HepG2 (cell line): Measurements from ENCODE around the gene PRKCE. TPM values are rescaled to one million over a fixed set of nuclear protein-coding genes. Genes with fewer than 3 reads are reported as not detected.

ENCODE experiments used
- BHLHE40 ChIP-seq: IDR thresholded peaks from 2 replicates; pipeline ENCODE4 v1.6.1; 2011; ENCODE audit warnings: low read length, improper control_type of control experiment
- DNMT3B ChIP-seq: conservative IDR thresholded peaks from 2 replicates; pipeline ENCODE4 v1.6.1; 2016; ENCODE audit warnings: missing biosample characterization, control low read depth
- FOXC1 ChIP-seq: sonication (generic); formaldehyde crosslinking; IDR thresholded peaks from 2 replicates; pipeline ENCODE4 v1.8.0; 2022; ENCODE audit warnings: mild to moderate bottlenecking, missing genetic modification reagents, borderline replicate concordance
- GPBP1L1 ChIP-seq: sonication (generic); formaldehyde crosslinking; IDR thresholded peaks from 2 replicates; pipeline ENCODE4 v1.5.0; 2020; ENCODE audit warnings: mild to moderate bottlenecking, missing genetic modification reagents
- HOXA5 ChIP-seq: sonication (generic); formaldehyde crosslinking; IDR thresholded peaks from 2 replicates; pipeline ENCODE4 v1.4.0; 2020; ENCODE audit warnings: missing genetic modification reagents
- IRF9 ChIP-seq: sonication (generic); formaldehyde crosslinking; IDR thresholded peaks from 2 replicates; pipeline ENCODE4 v1.8.0; 2022; ENCODE audit warnings: missing genetic modification reagents, mild to moderate bottlenecking, borderline replicate concordance
- KAT8 ChIP-seq: IDR thresholded peaks from 2 replicates; pipeline ENCODE4 v1.6.1; 2016; ENCODE audit warnings: missing genetic modification reagents, missing compliant biosample characterization
- PHF20 ChIP-seq: sonication (generic); formaldehyde crosslinking; IDR thresholded peaks from 2 replicates; pipeline ENCODE4 v1.5.0; 2020; ENCODE audit warnings: mild to moderate bottlenecking, missing genetic modification reagents
- RXRB ChIP-seq: IDR thresholded peaks from 2 replicates; pipeline ENCODE4 v1.6.1; 2016; ENCODE audit warnings: borderline replicate concordance, missing genetic modification reagents, missing compliant biosample characterization
- SIN3B ChIP-seq: fragments of 150-350 bp; IDR thresholded peaks from 2 replicates; pipeline ENCODE4 v1.6.1; 2014; ENCODE audit warnings: low read length
- SMC3 ChIP-seq: IDR thresholded peaks from 2 replicates; pipeline ENCODE4 v1.6.1; 2011; ENCODE audit warnings: low read length, improper control_type of control experiment
- polyA plus RNA-seq, 8 experiments: library from polyadenylated mRNA; depleted of rRNA in 3 of 8; stranded (reverse) in 7 of 8; unstranded in 1 of 8; fragments of >200 nt; fragmentation: Illumina TruSeq in 4 of 8; extraction: Trizol in 4 of 8; gene quantifications; 2 replicates each; pipeline versions ENCODE4 v1.2.1 to v1.2.3, GENCODE V29; 2011 to 2016; ENCODE audit warnings: low read depth in 4 of 8, missing spikeins in 1 of 8, mixed read lengths in 1 of 8; ENCODE audit not compliant: insufficient read depth in 1 of 8
- total RNA-seq, 5 experiments: library from RNA; depleted of rRNA; stranded (reverse); fragments of >200 nt; fragmentation: Illumina TruSeq; extraction: Trizol; gene quantifications; 2 replicates each; pipeline ENCODE4 v1.2.3, GENCODE V29; 2016; ENCODE audit warnings: low read depth in 1 of 5
- TF ChIP-seq, protein P1 (sequence below): conservative IDR thresholded peaks from 2 replicates; pipeline ENCODE4 v1.6.1; 2018; ENCODE audit warnings: missing genetic modification reagents
- TF ChIP-seq, protein P2 (sequence below): sonication (generic); formaldehyde crosslinking; IDR thresholded peaks from 2 replicates; pipeline ENCODE4 v1.9.0; 2022; ENCODE audit warnings: missing genetic modification reagents, mild to moderate bottlenecking, borderline replicate concordance
- TF ChIP-seq, protein P3 (sequence below): sonication (generic); formaldehyde crosslinking; IDR thresholded peaks from 2 replicates; pipeline ENCODE4 v1.9.0; 2021; ENCODE audit warnings: missing genetic modification reagents, borderline replicate concordance
- TF ChIP-seq, protein P4 (sequence below): sonication (generic); formaldehyde crosslinking; IDR thresholded peaks from 2 replicates; pipeline ENCODE4 v1.4.0; 2020; ENCODE audit warnings: missing genetic modification reagents
- TF ChIP-seq, protein P5 (sequence below): sonication (generic); formaldehyde crosslinking; IDR thresholded peaks from 2 replicates; pipeline ENCODE4 v1.8.1; 2023; ENCODE audit warnings: mild to moderate bottlenecking, moderate library complexity, missing genetic modification reagents

PRKCE gene
- total and polyA plus RNA-seq, 2 of the 13 experiments (the other 11 are each of a cell fraction or from before 2014, with no cell fraction given), result 1.0 to 3.9 TPM

DNA sequence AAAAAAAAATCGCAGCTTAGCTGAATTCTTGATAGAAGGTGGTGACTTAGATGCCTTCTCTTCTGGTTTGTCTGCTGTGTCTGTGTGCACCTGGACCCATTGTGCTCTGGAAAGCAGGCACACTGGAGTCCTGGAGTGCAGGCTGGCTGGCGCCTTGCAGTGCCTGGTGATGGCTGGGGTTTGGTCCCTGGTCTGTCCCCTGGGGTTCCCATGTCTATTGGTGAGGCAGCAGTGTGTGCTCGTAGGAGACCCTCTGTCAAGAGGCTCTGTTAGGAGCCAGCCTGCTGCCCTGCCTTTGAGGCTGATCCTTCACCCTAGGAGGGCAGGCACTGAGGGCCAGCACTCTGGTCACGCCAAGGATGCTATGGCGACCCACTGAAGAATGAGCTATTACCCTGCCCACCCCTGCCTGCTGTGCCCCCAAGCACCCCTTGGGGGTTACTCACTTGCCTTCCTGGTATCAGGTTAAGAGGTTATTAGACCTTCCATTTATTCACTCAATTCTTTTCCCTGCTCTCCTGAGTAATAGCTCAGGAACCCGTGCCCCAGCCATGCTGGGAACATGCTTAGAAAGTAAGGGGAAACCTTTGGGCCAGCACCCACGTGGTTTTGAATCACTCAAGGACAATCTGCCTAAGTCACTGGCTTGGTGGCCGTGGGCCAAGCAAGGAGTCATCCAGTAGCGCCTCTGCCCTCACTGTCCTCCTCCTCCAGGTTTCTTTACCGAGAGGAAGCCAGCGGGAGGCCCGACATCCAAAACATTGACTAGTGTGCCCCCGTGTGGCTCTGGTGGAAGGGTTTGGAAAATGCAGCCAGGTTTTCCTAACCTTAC lies 284.5 kb downstream of the PRKCE start (continued):
- TF ChIP-seq, protein P1, sequence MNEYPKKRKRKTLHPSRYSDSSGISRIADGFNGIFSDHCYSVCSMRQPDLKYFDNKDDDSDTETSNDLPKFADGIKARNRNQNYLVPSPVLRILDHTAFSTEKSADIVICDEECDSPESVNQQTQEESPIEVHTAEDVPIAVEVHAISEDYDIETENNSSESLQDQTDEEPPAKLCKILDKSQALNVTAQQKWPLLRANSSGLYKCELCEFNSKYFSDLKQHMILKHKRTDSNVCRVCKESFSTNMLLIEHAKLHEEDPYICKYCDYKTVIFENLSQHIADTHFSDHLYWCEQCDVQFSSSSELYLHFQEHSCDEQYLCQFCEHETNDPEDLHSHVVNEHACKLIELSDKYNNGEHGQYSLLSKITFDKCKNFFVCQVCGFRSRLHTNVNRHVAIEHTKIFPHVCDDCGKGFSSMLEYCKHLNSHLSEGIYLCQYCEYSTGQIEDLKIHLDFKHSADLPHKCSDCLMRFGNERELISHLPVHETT (CRISPR knock-in tag), result no peak; the same call in 1 of the 2 replicates
- TF ChIP-seq, protein P2, sequence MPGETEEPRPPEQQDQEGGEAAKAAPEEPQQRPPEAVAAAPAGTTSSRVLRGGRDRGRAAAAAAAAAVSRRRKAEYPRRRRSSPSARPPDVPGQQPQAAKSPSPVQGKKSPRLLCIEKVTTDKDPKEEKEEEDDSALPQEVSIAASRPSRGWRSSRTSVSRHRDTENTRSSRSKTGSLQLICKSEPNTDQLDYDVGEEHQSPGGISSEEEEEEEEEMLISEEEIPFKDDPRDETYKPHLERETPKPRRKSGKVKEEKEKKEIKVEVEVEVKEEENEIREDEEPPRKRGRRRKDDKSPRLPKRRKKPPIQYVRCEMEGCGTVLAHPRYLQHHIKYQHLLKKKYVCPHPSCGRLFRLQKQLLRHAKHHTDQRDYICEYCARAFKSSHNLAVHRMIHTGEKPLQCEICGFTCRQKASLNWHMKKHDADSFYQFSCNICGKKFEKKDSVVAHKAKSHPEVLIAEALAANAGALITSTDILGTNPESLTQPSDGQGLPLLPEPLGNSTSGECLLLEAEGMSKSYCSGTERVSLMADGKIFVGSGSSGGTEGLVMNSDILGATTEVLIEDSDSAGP (CRISPR knock-in tag), result peak; percentile 45; the same call in 1 of the 2 replicates
- TF ChIP-seq GPBP1L1 (CRISPR knock-in tag) (no peak), PHF20 (CRISPR knock-in tag) (no peak), IRF9 (peak; percentile 46; the same call in 1 of the 2 replicates), BHLHE40 (0 out of 2 replicates have a peak, but pooled peaks have one; percentile 46), SMC3 (peak; percentile 95), SIN3B (no peak), RXRB (0 out of 2 replicates have a peak, but pooled peaks have one; percentile 21), FOXC1 (CRISPR knock-in tag) (peak; percentile 78), DNMT3B (CRISPR knock-in tag) (0 out of 2 replicates have a peak, but pooled peaks have one; percentile 66), KAT8 (CRISPR knock-in tag) (peak; percentile 55), HOXA5 (CRISPR knock-in tag) (peak; percentile 81)
- TF ChIP-seq, protein P3, sequence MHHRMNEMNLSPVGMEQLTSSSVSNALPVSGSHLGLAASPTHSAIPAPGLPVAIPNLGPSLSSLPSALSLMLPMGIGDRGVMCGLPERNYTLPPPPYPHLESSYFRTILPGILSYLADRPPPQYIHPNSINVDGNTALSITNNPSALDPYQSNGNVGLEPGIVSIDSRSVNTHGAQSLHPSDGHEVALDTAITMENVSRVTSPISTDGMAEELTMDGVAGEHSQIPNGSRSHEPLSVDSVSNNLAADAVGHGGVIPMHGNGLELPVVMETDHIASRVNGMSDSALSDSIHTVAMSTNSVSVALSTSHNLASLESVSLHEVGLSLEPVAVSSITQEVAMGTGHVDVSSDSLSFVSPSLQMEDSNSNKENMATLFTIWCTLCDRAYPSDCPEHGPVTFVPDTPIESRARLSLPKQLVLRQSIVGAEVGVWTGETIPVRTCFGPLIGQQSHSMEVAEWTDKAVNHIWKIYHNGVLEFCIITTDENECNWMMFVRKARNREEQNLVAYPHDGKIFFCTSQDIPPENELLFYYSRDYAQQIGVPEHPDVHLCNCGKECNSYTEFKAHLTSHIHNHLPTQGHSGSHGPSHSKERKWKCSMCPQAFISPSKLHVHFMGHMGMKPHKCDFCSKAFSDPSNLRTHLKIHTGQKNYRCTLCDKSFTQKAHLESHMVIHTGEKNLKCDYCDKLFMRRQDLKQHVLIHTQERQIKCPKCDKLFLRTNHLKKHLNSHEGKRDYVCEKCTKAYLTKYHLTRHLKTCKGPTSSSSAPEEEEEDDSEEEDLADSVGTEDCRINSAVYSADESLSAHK (CRISPR knock-in tag), result no peak
- TF ChIP-seq, protein P4, sequence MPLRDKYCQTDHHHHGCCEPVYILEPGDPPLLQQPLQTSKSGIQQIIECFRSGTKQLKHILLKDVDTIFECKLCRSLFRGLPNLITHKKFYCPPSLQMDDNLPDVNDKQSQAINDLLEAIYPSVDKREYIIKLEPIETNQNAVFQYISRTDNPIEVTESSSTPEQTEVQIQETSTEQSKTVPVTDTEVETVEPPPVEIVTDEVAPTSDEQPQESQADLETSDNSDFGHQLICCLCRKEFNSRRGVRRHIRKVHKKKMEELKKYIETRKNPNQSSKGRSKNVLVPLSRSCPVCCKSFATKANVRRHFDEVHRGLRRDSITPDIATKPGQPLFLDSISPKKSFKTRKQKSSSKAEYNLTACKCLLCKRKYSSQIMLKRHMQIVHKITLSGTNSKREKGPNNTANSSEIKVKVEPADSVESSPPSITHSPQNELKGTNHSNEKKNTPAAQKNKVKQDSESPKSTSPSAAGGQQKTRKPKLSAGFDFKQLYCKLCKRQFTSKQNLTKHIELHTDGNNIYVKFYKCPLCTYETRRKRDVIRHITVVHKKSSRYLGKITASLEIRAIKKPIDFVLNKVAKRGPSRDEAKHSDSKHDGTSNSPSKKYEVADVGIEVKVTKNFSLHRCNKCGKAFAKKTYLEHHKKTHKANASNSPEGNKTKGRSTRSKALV (CRISPR knock-in tag), result 0 out of 2 replicates have a peak, but pooled peaks have one; percentile 31
- TF ChIP-seq, protein P5, sequence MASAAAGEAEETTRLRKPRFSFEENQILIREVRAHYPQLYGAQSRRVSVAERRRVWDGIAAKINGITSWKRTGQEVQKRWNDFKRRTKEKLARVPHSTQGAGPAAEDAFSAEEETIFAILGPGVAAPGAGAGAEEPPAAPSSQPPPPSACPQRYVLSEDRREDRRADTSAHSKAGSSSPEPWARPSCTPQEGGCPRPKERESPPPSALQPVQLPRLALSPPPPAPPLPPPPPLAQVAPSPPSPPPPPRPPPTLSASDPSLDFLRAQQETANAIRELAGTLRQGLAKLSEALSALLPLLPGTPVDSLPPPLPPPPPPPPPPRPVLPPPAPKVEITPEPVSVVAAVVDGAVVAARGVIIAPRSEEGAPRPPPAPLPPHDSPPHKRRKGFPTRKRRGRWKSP (CRISPR knock-in tag), result 0 out of 2 replicates have a peak, but pooled peaks have one; percentile 52
